SK-N-MC (cell line): ENCODE results near the gene ZFAND4.

Experiments
- EZH2 ChIP-seq: fragments of 200-600 bp; sonication (generic); IDR thresholded peaks from one replicate; pipeline ENCODE4 v1.6.1; 2017; ENCODE audit warnings: antibody characterized with exemption
- POLR2AphosphoS5 ChIP-seq: IDR thresholded peaks from 2 replicates; pipeline ENCODE4 v1.6.1; 2012; ENCODE audit warnings: mild to moderate bottlenecking, low read depth, low read length, borderline replicate concordance

GRCh38 chr10:45655219-45655618 lies 17.4 kb downstream of the ZFAND4 start:
- TF ChIP-seq EZH2 (no peak), POLR2AphosphoS5 (no peak)
